K562 (cell line): Measurements from ENCODE around the gene SLC27A2. TPM values are rescaled to one million over a fixed set of nuclear protein-coding genes. Genes with fewer than 3 reads are reported as not detected.

ENCODE experiments used
- CHD7 ChIP-seq: fragments of 200-600 bp; sonication (generic); IDR thresholded peaks from one replicate; pipeline ENCODE4 v1.6.1; 2012; ENCODE audit warnings: mild to moderate bottlenecking, low read depth, low read length, inconsistent platforms
- FIP1L1 ChIP-seq: fragments of 200-400 bp; formaldehyde crosslinking; IDR thresholded peaks from 2 replicates; pipeline ENCODE4 v1.6.1; 2018; ENCODE audit warnings: mild to moderate bottlenecking, low read depth, low read length; ENCODE audit not compliant: poor library complexity, severe bottlenecking
- HDAC3 ChIP-seq: fragments of 450-650 bp; IDR thresholded peaks from 2 replicates; pipeline ENCODE4 v1.6.1; 2018; ENCODE audit warnings: borderline replicate concordance, mild to moderate bottlenecking, moderate library complexity; ENCODE audit not compliant: partially characterized antibody
- HMBOX1 ChIP-seq: sonication (generic); IDR thresholded peaks from 2 replicates; pipeline ENCODE4 v1.6.1; 2016
- KDM2B ChIP-seq: fragments of 250-450 bp; sonication (Bioruptor Pico); IDR thresholded peaks from 2 replicates; pipeline ENCODE4 v1.8.0; 2021; ENCODE audit warnings: mild to moderate bottlenecking, moderate library complexity
- PPARD ChIP-seq: fragments of 250-450 bp; sonication (Bioruptor Pico); IDR thresholded peaks from 2 replicates; pipeline ENCODE4 v1.8.0; 2022; ENCODE audit warnings: inconsistent platforms, mild to moderate bottlenecking, moderate library complexity
- RAD51 ChIP-seq: fragments of 450-650 bp; IDR thresholded peaks from 2 replicates; pipeline ENCODE4 v1.7.1; 2016; ENCODE audit warnings: low read depth, mild to moderate bottlenecking, borderline replicate concordance
- SETDB1 ChIP-seq: IDR thresholded peaks from one replicate; pipeline ENCODE4 v1.6.1; 2012; ENCODE audit warnings: low read length, control low read depth, inconsistent platforms
- TARDBP ChIP-seq: fragments of 450-650 bp; IDR thresholded peaks from 2 replicates; pipeline ENCODE4 v1.6.1; 2016
- ZBTB1 ChIP-seq: sonication (generic); formaldehyde crosslinking; IDR thresholded peaks from 2 replicates; pipeline ENCODE4 v1.8.1; 2023; ENCODE audit warnings: missing genetic modification reagents, low read depth, mild to moderate bottlenecking, borderline replicate concordance
- ZBTB17 ChIP-seq: fragments of 450-650 bp; formaldehyde crosslinking; IDR thresholded peaks from 2 replicates; pipeline ENCODE4 v1.4.0; 2020; ENCODE audit warnings: mild to moderate bottlenecking
- ZNF175 ChIP-seq: fragments of 200-800 bp; sonication (Bioruptor generic); IDR thresholded peaks from 2 replicates; pipeline ENCODE4 v1.6.1; 2016; ENCODE audit warnings: low read depth, mild to moderate bottlenecking, missing genetic modification characterization, missing compliant biosample characterization
- ZNF511 ChIP-seq: sonication (generic); formaldehyde crosslinking; IDR thresholded peaks from 2 replicates; pipeline ENCODE4 v1.8.0; 2022; ENCODE audit warnings: mild to moderate bottlenecking, missing genetic modification reagents
- ZNF830 ChIP-seq: fragments of 250-450 bp; sonication (Bioruptor Pico); IDR thresholded peaks from 2 replicates; pipeline ENCODE4 v1.5.0; 2021; ENCODE audit warnings: mild to moderate bottlenecking
- polyA plus RNA-seq, 8 experiments: library from polyadenylated mRNA; depleted of rRNA in 4 of 8; stranded (reverse) in 5 of 8; unstranded in 3 of 8; fragments of >200 nt; fragmentation: Nextera tagmentation in 2 of 8; fragmentation: Illumina TruSeq in 1 of 8; extraction: Ambion mirVana in 2 of 8; extraction: Trizol in 1 of 8; gene quantifications; 2 replicates each; pipeline versions ENCODE4 v1.2.1 to v1.2.3, GENCODE V29; 2011 to 2014; ENCODE audit warnings: inconsistent platforms in 1 of 8, missing spikeins in 1 of 8
- total RNA-seq, 7 experiments: library from RNA; depleted of rRNA in 6 of 7; stranded (reverse); fragments of >200 nt in 6 of 7; fragmentation: Illumina TruSeq in 2 of 7; extraction: Trizol in 2 of 7; gene quantifications; 2 replicates each; pipeline versions ENCODE4 v1.2.1 to v1.2.3, GENCODE V29; 2011 to 2021; ENCODE audit warnings: low replicate concordance in 1 of 7

The SLC27A2 gene
- total and polyA plus RNA-seq, 9 of the 15 experiments (the other 6 are each of a cell fraction or from before 2014, with no cell fraction given), result 4.9 to 38.0 (median 22.7) TPM

GRCh38 chr15:50248994-50249582, 67.1 kb downstream of the SLC27A2 start (continued):
- TF ChIP-seq CHD7 (no peak), FIP1L1 (no peak), ZNF175 (CRISPR knock-in tag) (no peak), ZNF511 (no peak), HMBOX1 (no peak), KDM2B (no peak), SETDB1 (no peak), RAD51 (peak; percentile 72), ZBTB1 (CRISPR knock-in tag) (no peak), HDAC3 (no peak), TARDBP (no peak), ZBTB17 (CRISPR knock-in tag) (no peak), ZNF830 (no peak), PPARD (CRISPR knock-in tag) (no peak)
